HepG2 (cell line): ENCODE measurements around the gene MARCHF4. TPM values are rescaled to one million over a fixed set of nuclear protein-coding genes. Genes with fewer than 3 reads are reported as not detected.

Source experiments
- ATAC-seq: fragments of 200-7000 bp; cut with Tn5 transposase; 3 replicates; pipeline ENCODE4 v1.9.1; 2020; ENCODE audit warnings: mild to moderate bottlenecking, moderate library complexity
- BruUV-seq: library from RNA; stranded (reverse); fragments of 400-500 nt; replicated peaks from 2 replicates; lab custom pipeline; 2021; lab: Mats Ljungman, UMichigan
- CTCF ChIA-PET: fragments of 300-600 bp; formaldehyde crosslinking; extraction: SDS; loops from one replicate; lab custom pipeline; 2021; ENCODE audit warnings: low total read pairs, inconsistent platforms, low intra/inter-chr PET ratio; lab: Yijun Ruan, JAX
- POLR2A ChIA-PET: fragments of 350-600 bp; sonication (Branson Sonifier 250); formaldehyde crosslinking; loops from one replicate; lab custom pipeline; 2020; ENCODE audit warnings: antibody characterized with exemption, inconsistent platforms; lab: Yijun Ruan, JAX
- DNase-seq: peaks from one replicate; pipeline ENCODE4 v3.0.0-alpha.2; 2015; ENCODE audit warnings: low spot score
- FAIRE-seq: peaks from 3 replicates; lab custom pipeline; 2011; peaks lifted over from hg19 to GRCh38; lab: Jason Lieb, UNC
- H2AFZ ChIP-seq: one replicate; pipeline ENCODE4 v1.6.1; 2011; ENCODE audit warnings: low read length, inconsistent platforms
- H3K27ac ChIP-seq: fragments of 300-600 bp; 3 replicates; pipeline ENCODE4 v1.8.0; 2011; ENCODE audit warnings: mixed run types, mild to moderate bottlenecking, mixed read lengths, low read length, inconsistent platforms; ENCODE audit not compliant: insufficient read depth; ENCODE audit errors: extremely low read length
- H3K27me3 ChIP-seq, 2 experiments: fragments of 200-600 bp in 1 of 2; 2 replicates in 1 of 2; 3 replicates in 1 of 2; pipeline versions ENCODE4 v1.6.0 to v1.8.0; 2011; ENCODE audit warnings: low read length in 2 of 2, mild to moderate bottlenecking in 2 of 2, moderate library complexity in 2 of 2, inconsistent platforms in 1 of 2; ENCODE audit not compliant: insufficient read depth in 2 of 2, control insufficient read depth in 1 of 2
- H3K36me3 ChIP-seq, 2 experiments: fragments of 200-600 bp in 1 of 2; replicated peaks in 1 of 2; 2 replicates in 1 of 2; 3 replicates in 1 of 2; pipeline versions ENCODE4 v1.5.1 to v1.8.0; 2011; ENCODE audit warnings: low read length in 2 of 2, inconsistent platforms in 1 of 2; ENCODE audit not compliant: insufficient read depth in 2 of 2, control insufficient read depth in 1 of 2
- H3K4me1 ChIP-seq: 2 replicates; pipeline ENCODE4 v1.5.1; 2012; ENCODE audit warnings: low read length, inconsistent platforms; ENCODE audit not compliant: insufficient read depth
- H3K4me2 ChIP-seq: 2 replicates; pipeline ENCODE4 v1.6.0; 2011; ENCODE audit warnings: low read depth, low read length, inconsistent platforms
- H3K4me3 ChIP-seq, 3 experiments: fragments of 200-600 bp in 1 of 3; sonication (generic), shearing (Covaris generic) in 1 of 3; replicated peaks in 1 of 3; 2 replicates each; pipeline ENCODE4 v1.5.1; 2011 to 2016; ENCODE audit warnings: low read length in 3 of 3, inconsistent platforms in 2 of 3, low read depth in 2 of 3, mild to moderate bottlenecking in 2 of 3, control low read depth in 1 of 3, mixed read lengths in 1 of 3; ENCODE audit not compliant: insufficient read depth in 1 of 3
- H3K79me2 ChIP-seq: one replicate; pipeline ENCODE4 v1.6.1; 2011; ENCODE audit warnings: low read length, inconsistent platforms; ENCODE audit not compliant: insufficient read depth
- H3K9ac ChIP-seq: 2 replicates; pipeline ENCODE4 v1.6.0; 2011; ENCODE audit warnings: mild to moderate bottlenecking, low read depth, low read length, inconsistent platforms; ENCODE audit not compliant: insufficient read depth
- H3K9me3 ChIP-seq: 2 replicates; pipeline ENCODE4 v1.5.1; 2012; ENCODE audit warnings: mild to moderate bottlenecking, low read length
- H4K20me1 ChIP-seq: 2 replicates; pipeline ENCODE4 v1.6.0; 2011; ENCODE audit warnings: inconsistent platforms, mild to moderate bottlenecking, low read length, moderate library complexity; ENCODE audit not compliant: insufficient read depth
- ATAD3A ChIP-seq: sonication (generic); formaldehyde crosslinking; IDR thresholded peaks from 2 replicates; pipeline ENCODE4 v1.4.0; 2020; ENCODE audit warnings: missing genetic modification reagents
- CREB1 ChIP-seq, 2 experiments: fragments of 450-650 bp in 1 of 2; IDR thresholded peaks; 2 replicates each; pipeline ENCODE4 v1.6.1; 2016 to 2017; ENCODE audit warnings: control low read depth in 1 of 2, mild to moderate bottlenecking in 1 of 2, missing compliant biosample characterization in 1 of 2, missing genetic modification characterization in 1 of 2
- MAFF ChIP-seq: IDR thresholded peaks from 2 replicates; pipeline ENCODE4 v1.6.1; 2011; ENCODE audit warnings: low read depth, low read length, improper control_type of control experiment
- MAFK ChIP-seq, 2 experiments: IDR thresholded peaks in 1 of 2; conservative IDR thresholded peaks in 1 of 2; 2 replicates each; pipeline ENCODE4 v1.6.1; 2011; ENCODE audit warnings: improper control_type of control experiment in 2 of 2, low read length in 2 of 2
- NR1H2 ChIP-seq: sonication (generic); formaldehyde crosslinking; IDR thresholded peaks from 2 replicates; pipeline ENCODE4 v1.8.1; 2022; ENCODE audit warnings: low read depth, missing genetic modification reagents, borderline replicate concordance
- PRDM10 ChIP-seq: sonication (generic); formaldehyde crosslinking; IDR thresholded peaks from 2 replicates; pipeline ENCODE4 v1.4.0; 2020; ENCODE audit warnings: low read depth, missing genetic modification reagents
- ZFP37 ChIP-seq: sonication (generic); formaldehyde crosslinking; IDR thresholded peaks from 2 replicates; pipeline ENCODE4 v1.4.0; 2020; ENCODE audit warnings: missing genetic modification reagents, borderline replicate concordance
- ZNF12 ChIP-seq: sonication (generic); formaldehyde crosslinking; IDR thresholded peaks from 2 replicates; pipeline ENCODE4 v1.5.0; 2020; ENCODE audit warnings: missing genetic modification reagents
- ZNF333 ChIP-seq: sonication (generic); formaldehyde crosslinking; IDR thresholded peaks from 2 replicates; pipeline ENCODE4 v1.4.0; 2020; ENCODE audit warnings: mild to moderate bottlenecking, missing genetic modification reagents, borderline replicate concordance
- ZNF460 ChIP-seq: sonication (generic); formaldehyde crosslinking; IDR thresholded peaks from 2 replicates; pipeline ENCODE4 v1.5.1; 2020; ENCODE audit warnings: missing genetic modification reagents, mild to moderate bottlenecking, borderline replicate concordance
- ZNF563 ChIP-seq: sonication (generic); formaldehyde crosslinking; IDR thresholded peaks from 2 replicates; pipeline ENCODE4 v1.8.0; 2022; ENCODE audit warnings: mild to moderate bottlenecking, moderate library complexity, missing genetic modification reagents
- WGBS: methylation state at CpG from one replicate; pipeline ENCODE4 v1.1.6; 2017; ENCODE audit warnings: low lambda C conversion rate; 5-methylcytosine and 5-hydroxymethylcytosine counted together
- in situ Hi-C: cut with HindIII; loops from 2 replicates; pipeline ENCODE4 v1.10.0; 2017; ENCODE audit warnings: low pct_unique_long_range_greater_than_20kb; ENCODE audit not compliant: extremely low pct_ligation_motif_present
- intact Hi-C: fragments of 100-400 bp; cut with micrococcal nuclease; formaldehyde crosslinking; loops from one replicate; pipeline ENCODE4 v1.10.0; 2022; ENCODE audit not compliant: unreplicated experiment
- polyA plus RNA-seq, 8 experiments: library from polyadenylated mRNA; depleted of rRNA in 3 of 8; stranded (reverse) in 7 of 8; unstranded in 1 of 8; fragments of >200 nt; fragmentation: Illumina TruSeq in 4 of 8; extraction: Trizol in 4 of 8; gene quantifications; 2 replicates each; pipeline versions ENCODE4 v1.2.1 to v1.2.3, GENCODE V29; 2011 to 2016; ENCODE audit warnings: low read depth in 4 of 8, missing spikeins in 1 of 8, mixed read lengths in 1 of 8; ENCODE audit not compliant: insufficient read depth in 1 of 8
- total RNA-seq, 5 experiments: library from RNA; depleted of rRNA; stranded (reverse); fragments of >200 nt; fragmentation: Illumina TruSeq; extraction: Trizol; gene quantifications; 2 replicates each; pipeline ENCODE4 v1.2.3, GENCODE V29; 2016; ENCODE audit warnings: low read depth in 1 of 5

The MARCHF4 gene
- total and polyA plus RNA-seq, 2 of the 13 experiments (the other 11 are each of a cell fraction or from before 2014, with no cell fraction given), result not detected

GRCh38 chr2:216387262-216387661, 15.0 kb upstream of the MARCHF4 start:
- H3K4me2 ChIP-seq, result no peak overlapping the region
- intact Hi-C loops (no loop called here), in situ Hi-C loops (no loop called here)
- H3K27me3 ChIP-seq, result peaks cover under 1 to 9% of the 10 kb centered on the region in 2 experiments; a peak in 2 of 5 replicates
- no peak overlapping the region for H3K27ac ChIP-seq
- no TSS peak for BruUV-seq
- peak; percentile 97 for TF ChIP-seq ZNF12
- TF ChIP-seq PRDM10 (CRISPR knock-in tag), result no peak
- H3K9ac ChIP-seq, result no peak overlapping the region
- H3K79me2 ChIP-seq, result no peaks in the 10 kb centered on the region
- H3K4me1 ChIP-seq, result no peaks in the 10 kb centered on the region
- POLR2A ChIA-PET, result no interaction called here
- no peaks in the 10 kb centered on the region for H3K9me3 ChIP-seq
- DNase-seq (no peak), FAIRE-seq (no peak), ATAC-seq (no peak)
- H3K36me3 ChIP-seq, result no peaks in the 10 kb centered on the region
- H2AFZ ChIP-seq, result no peak overlapping the region
- no peak overlapping the region for H3K4me3 ChIP-seq
- WGBS, result 31% methylated on average over 2 of the region's 2 CpGs
- CTCF ChIA-PET, result no interaction called here
- H4K20me1 ChIP-seq, result no peaks in the 10 kb centered on the region

- Histone ChIP-seq H3K4me1 (no peaks in the 10 kb centered on the region), H3K4me2 (no peak overlapping the region), H3K79me2 (no peaks in the 10 kb centered on the region), H3K9me3 (no peaks in the 10 kb centered on the region), H3K27me3 (no peaks in the 10 kb centered on the region), H2AFZ (no peak overlapping the region), H3K9ac (no peak overlapping the region), H4K20me1 (no peaks in the 10 kb centered on the region), H3K4me3 (no peak overlapping the region), H3K36me3 (no peaks in the 10 kb centered on the region), H3K27ac (no peak overlapping the region)
- ChIA-PET POLR2A (no interaction called here), CTCF (no interaction called here)
- in situ Hi-C loops (no loop called here), intact Hi-C loops (no loop called here)
- ATAC-seq (no peak), DNase-seq (no peak), FAIRE-seq (no peak)
- TF ChIP-seq ZNF563, result no peak
- no peak for TF ChIP-seq ZNF333 (CRISPR knock-in tag)
- TF ChIP-seq MAFK (conservative IDR thresholded peaks at IDR 0.05 in 1 of 2, IDR thresholded peaks at IDR 0.05 in 1 of 2; ENCODE audit: low read length in 2 of 2), result peak; percentile 65 to 76
- TF ChIP-seq NR1H2, result no peak
- TF ChIP-seq CREB1 (IDR thresholded peaks at IDR 0.05), result peak; percentile 8; the same call in 1 of the 2 replicates
- TF ChIP-seq CREB1 (CRISPR knock-in tag; IDR thresholded peaks at IDR 0.05), result no peak
- no peak for TF ChIP-seq ZFP37
- TF ChIP-seq ATAD3A (CRISPR knock-in tag), result no peak
- peak; percentile 70 for TF ChIP-seq MAFF
- no peak for TF ChIP-seq ZNF460 (CRISPR knock-in tag)
- no TSS peak for BruUV-seq
- WGBS, result 2% methylated on average over 2 of the region's 2 CpGs
Observed at GRCh38 chr2:216385478-216385877, 13.2 kb upstream of the MARCHF4 start.
